ENCODE data around the gene DDX41. TPM values are rescaled to one million over a fixed set of nuclear protein-coding genes. Genes with fewer than 3 reads are reported as not detected.

The DDX41 gene
- total and polyA plus RNA-seq, 3 donors from 2014 or later: 99.1 to 197 (median 193) TPM

GRCh38 chr5:177545487-177546257 lies 28.9 kb upstream of the DDX41 start:
- Histone ChIP-seq H3K36me3 (ENCODE audit: low read depth, missing control alignments) (no peaks in the 10 kb centered on the region), H3K27ac (peak overlapping the region in 1 of 2 donors; percentile 16), H3K4me1 (no peaks in the 10 kb centered on the region), H3K27me3 (no peaks in the 10 kb centered on the region), H3K4me3 (no peak overlapping the region), H3K9me3 (no peaks in the 10 kb centered on the region)
- TF ChIP-seq POLR2A (IDR thresholded peaks at IDR 0.05) (no peak), CTCF (IDR thresholded peaks at IDR 0.05) (no peak)
- WGBS, 2 donors: 70 to 77% methylated on average over 4 of the region's 4 CpGs
- intact Hi-C loops (cut with DNase I; ENCODE audit: low total_unique reads): no loop called here
- peak; percentile 69 for DNase-seq

GRCh38 chr5:177542816-177543465 lies 26.2 kb upstream of the DDX41 start:
- TF ChIP-seq POLR2A (IDR thresholded peaks at IDR 0.05): no peak
- no peak for TF ChIP-seq CTCF (IDR thresholded peaks at IDR 0.05)
- no peak for DNase-seq
- Histone ChIP-seq H3K27me3 (no peaks in the 10 kb centered on the region), H3K9me3 (no peaks in the 10 kb centered on the region), H3K36me3 (ENCODE audit: low read depth, missing control alignments) (no peaks in the 10 kb centered on the region), H3K4me3 (no peak overlapping the region), H3K27ac (no peak overlapping the region), H3K4me1 (peaks cover 13% of the 10 kb centered on the region)
- intact Hi-C loops (cut with DNase I; ENCODE audit: low total_unique reads): no loop called here
- WGBS, 2 donors: 91 to 96% methylated on average over 4 of the region's 4 CpGs

- DNase-seq: no peak
- no peaks in the 10 kb centered on the region for H3K27me3 ChIP-seq
- intact Hi-C loops (cut with DNase I; ENCODE audit: low total_unique reads): no loop called here
- peaks cover 31% of the 10 kb centered on the region for H3K4me1 ChIP-seq
- no peaks in the 10 kb centered on the region for H3K36me3 ChIP-seq (ENCODE audit: low read depth, missing control alignments)
- H3K9me3 ChIP-seq: no peaks in the 10 kb centered on the region
- TF ChIP-seq CTCF (IDR thresholded peaks at IDR 0.05) (no peak), POLR2A (IDR thresholded peaks at IDR 0.05) (no peak)
- H3K27ac ChIP-seq: no peak overlapping the region
- H3K4me3 ChIP-seq: no peak overlapping the region
- 82 to 97% methylated on average over 3 of the region's 3 CpGs for WGBS, 2 donors
Observed at GRCh38 chr5:177540438-177540837, 23.7 kb upstream of the DDX41 start.

GRCh38 chr5:177539411-177539810 lies 22.6 kb upstream of the DDX41 start:
- Histone ChIP-seq H3K27ac (peak overlapping the region in 1 of 2 donors; percentile 30), H3K36me3 (ENCODE audit: low read depth, missing control alignments) (no peaks in the 10 kb centered on the region), H3K27me3 (no peaks in the 10 kb centered on the region), H3K4me3 (no peak overlapping the region), H3K9me3 (no peaks in the 10 kb centered on the region), H3K4me1 (peaks cover 31% of the 10 kb centered on the region)
- TF ChIP-seq POLR2A (IDR thresholded peaks at IDR 0.05): no peak
- no peak for TF ChIP-seq CTCF (IDR thresholded peaks at IDR 0.05)
- no peak for DNase-seq
- WGBS, 2 donors: 71 to 76% methylated on average over 2 of the region's 2 CpGs
- intact Hi-C loops (cut with DNase I; ENCODE audit: low total_unique reads): no loop called here

Data from testis (tissue), 3 donors.